GM12878 (cell line): ENCODE measurements around the gene KRIT1.

Experiments used
- CTCF ChIP-seq, 3 experiments: IDR thresholded peaks in 2 of 3; conservative IDR thresholded peaks in 1 of 3; 2 replicates each; pipeline ENCODE4 v1.5.1; 2011; ENCODE audit warnings: low read depth in 3 of 3, low read length in 3 of 3, mild to moderate bottlenecking in 3 of 3, control low read depth in 2 of 3, moderate library complexity in 2 of 3, inconsistent platforms in 1 of 3, mixed read lengths in 1 of 3; ENCODE audit not compliant: control insufficient read depth in 2 of 3, insufficient read depth in 1 of 3; ENCODE audit errors: extremely low read depth in 1 of 3
- EP300 ChIP-seq, 2 experiments: fragments of 150-350 bp in 1 of 2; IDR thresholded peaks; 2 replicates each; pipeline ENCODE4 v1.6.1; 2011 to 2012; ENCODE audit warnings: low read depth in 2 of 2, low read length in 2 of 2, borderline replicate concordance in 1 of 2, improper control_type of control experiment in 1 of 2, inconsistent platforms in 1 of 2; ENCODE audit not compliant: control insufficient read depth in 1 of 2
- HDGF ChIP-seq: fragments of 450-650 bp; IDR thresholded peaks from 2 replicates; pipeline ENCODE4 v1.6.1; 2016; ENCODE audit warnings: antibody characterized with exemption
- IRF5 ChIP-seq: fragments of 450-650 bp; IDR thresholded peaks from 2 replicates; pipeline ENCODE4 v1.6.1; 2017; ENCODE audit warnings: borderline replicate concordance
- JUNB ChIP-seq: IDR thresholded peaks from 2 replicates; pipeline ENCODE4 v1.6.1; 2016; ENCODE audit warnings: antibody characterized with exemption, mild to moderate bottlenecking
- NKRF ChIP-seq: fragments of 450-650 bp; conservative IDR thresholded peaks from 2 replicates; pipeline ENCODE4 v1.6.1; 2017; ENCODE audit warnings: mild to moderate bottlenecking, moderate library complexity
- NRF1 ChIP-seq: conservative IDR thresholded peaks from 2 replicates; pipeline ENCODE4 v1.6.1; 2011; ENCODE audit warnings: mild to moderate bottlenecking, low read depth, low read length, improper control_type of control experiment
- POLR2AphosphoS5 ChIP-seq: IDR thresholded peaks from 2 replicates; pipeline ENCODE4 v1.6.1; 2011; ENCODE audit warnings: mild to moderate bottlenecking, low read length, inconsistent platforms
- SIN3A ChIP-seq: IDR thresholded peaks from 2 replicates; pipeline ENCODE4 v1.6.1; 2012; ENCODE audit warnings: low read depth, low read length, improper control_type of control experiment
- TARDBP ChIP-seq: IDR thresholded peaks from 2 replicates; pipeline ENCODE4 v1.6.1; 2016; ENCODE audit warnings: borderline replicate concordance
- ZBTB40 ChIP-seq: fragments of 450-650 bp; IDR thresholded peaks from 2 replicates; pipeline ENCODE4 v1.6.1; 2016; ENCODE audit warnings: mild to moderate bottlenecking, moderate library complexity, borderline replicate concordance

GRCh38 chr7:92259610-92260247 lies 14.0 kb upstream of the KRIT1 start:
- TF ChIP-seq JUNB (no peak), SIN3A (no peak), TARDBP (no peak), EP300 (IDR thresholded peaks at IDR 0.05; ENCODE audit: borderline replicate concordance in 1 of 2, control insufficient read depth in 1 of 2, low read depth in 2 of 2, low read length in 2 of 2) (no peak), NRF1 (no peak), NKRF (no peak), IRF5 (no peak), CTCF (IDR thresholded peaks at IDR 0.05 in 2 of 3, conservative IDR thresholded peaks at IDR 0.05 in 1 of 3; ENCODE audit: control insufficient read depth in 2 of 3, extremely low read depth in 1 of 3, insufficient read depth in 1 of 3, low read depth in 3 of 3, low read length in 3 of 3) (no peak), ZBTB40 (no peak), HDGF (no peak), POLR2AphosphoS5 (no peak)
